Kidney epithelial cell (primary cell): ENCODE data around the gene OBI1. TPM values are rescaled to one million over a fixed set of nuclear protein-coding genes. Genes with fewer than 3 reads are reported as not detected.
"Not testable (repeated sequence)": the region's sequence is repeated elsewhere in the genome, so short reads cannot be mapped to it uniquely, and the experiment has no call there.

Experiments
- DNase-seq: peaks from one replicate; pipeline ENCODE4 v3.0.0-alpha.2; 2010; ENCODE audit warnings: low read depth
- H3K27me3 ChIP-seq: 2 replicates; pipeline ENCODE4 v1.6.0; 2011; ENCODE audit warnings: low read length; ENCODE audit not compliant: control insufficient read depth, insufficient read depth
- H3K36me3 ChIP-seq: 2 replicates; pipeline ENCODE4 v1.5.1; 2011; ENCODE audit warnings: low read length; ENCODE audit not compliant: control insufficient read depth, insufficient read depth
- H3K4me3 ChIP-seq: 2 replicates; pipeline ENCODE4 v1.5.1; 2011; ENCODE audit warnings: low read depth, mild to moderate bottlenecking, control low read depth, low read length
- total RNA-seq: library from RNA; depleted of rRNA; stranded (reverse); fragments of >200 nt; gene quantifications from 2 replicates; pipeline ENCODE4 v1.2.3, GENCODE V29; 2015
- TF ChIP-seq, protein P1 (sequence below): IDR thresholded peaks from 2 replicates; pipeline ENCODE4 v1.5.1; 2011; ENCODE audit warnings: mild to moderate bottlenecking, moderate library complexity, low read length, control low read depth, inconsistent platforms; ENCODE audit not compliant: insufficient read depth, poor library complexity, severe bottlenecking

Gene OBI1
- total RNA-seq, 1 donor from 2014 or later = 14.0 TPM

DNA sequence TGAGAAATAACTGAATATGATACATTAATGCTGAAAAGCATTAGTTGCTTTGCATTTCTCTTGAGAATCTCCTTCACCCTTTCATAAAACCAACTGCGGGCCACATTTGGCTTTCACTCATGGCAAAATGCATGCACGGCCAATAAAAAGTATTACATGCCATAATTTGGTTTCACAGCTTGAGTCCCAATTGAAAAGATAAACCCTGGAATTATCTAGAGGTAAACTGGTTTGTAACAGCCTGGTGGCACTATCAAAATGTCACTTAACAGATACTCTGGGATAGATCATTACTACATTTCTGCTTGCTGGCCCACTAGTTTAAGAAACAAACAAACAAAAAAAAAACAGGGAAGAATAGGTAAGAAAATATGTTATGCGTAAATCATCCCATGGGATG lies 3.9 kb downstream of the OBI1 start:
- no peak for DNase-seq
- Histone ChIP-seq H3K27me3 (no peaks in the 10 kb centered on the region), H3K36me3 (no peaks in the 10 kb centered on the region), H3K4me3 (no peak overlapping the region)
- TF ChIP-seq, protein P1, sequence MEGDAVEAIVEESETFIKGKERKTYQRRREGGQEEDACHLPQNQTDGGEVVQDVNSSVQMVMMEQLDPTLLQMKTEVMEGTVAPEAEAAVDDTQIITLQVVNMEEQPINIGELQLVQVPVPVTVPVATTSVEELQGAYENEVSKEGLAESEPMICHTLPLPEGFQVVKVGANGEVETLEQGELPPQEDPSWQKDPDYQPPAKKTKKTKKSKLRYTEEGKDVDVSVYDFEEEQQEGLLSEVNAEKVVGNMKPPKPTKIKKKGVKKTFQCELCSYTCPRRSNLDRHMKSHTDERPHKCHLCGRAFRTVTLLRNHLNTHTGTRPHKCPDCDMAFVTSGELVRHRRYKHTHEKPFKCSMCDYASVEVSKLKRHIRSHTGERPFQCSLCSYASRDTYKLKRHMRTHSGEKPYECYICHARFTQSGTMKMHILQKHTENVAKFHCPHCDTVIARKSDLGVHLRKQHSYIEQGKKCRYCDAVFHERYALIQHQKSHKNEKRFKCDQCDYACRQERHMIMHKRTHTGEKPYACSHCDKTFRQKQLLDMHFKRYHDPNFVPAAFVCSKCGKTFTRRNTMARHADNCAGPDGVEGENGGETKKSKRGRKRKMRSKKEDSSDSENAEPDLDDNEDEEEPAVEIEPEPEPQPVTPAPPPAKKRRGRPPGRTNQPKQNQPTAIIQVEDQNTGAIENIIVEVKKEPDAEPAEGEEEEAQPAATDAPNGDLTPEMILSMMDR = no peak

DNA sequence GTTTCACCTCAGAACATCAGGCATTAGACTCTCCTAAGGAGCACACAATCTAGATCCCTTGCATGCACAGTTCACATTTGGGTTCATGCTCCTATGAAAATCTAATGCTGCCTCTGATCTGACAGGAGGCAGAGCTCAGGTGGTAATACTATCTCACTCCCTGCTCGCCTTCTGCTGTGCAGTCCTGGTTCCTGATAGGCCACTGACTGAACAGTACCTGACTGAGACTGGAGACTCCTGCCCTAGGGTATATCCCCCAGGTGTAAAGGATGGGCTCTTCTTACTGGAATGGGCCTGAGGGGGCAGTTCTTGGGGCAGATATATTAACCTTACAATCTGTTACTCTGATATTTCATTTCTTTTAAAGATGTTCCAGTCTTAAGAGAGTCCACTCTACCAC lies 6.3 kb downstream of the OBI1 start:
- Histone ChIP-seq H3K36me3 (no peaks in the 10 kb centered on the region), H3K4me3 (no peak overlapping the region), H3K27me3 (no peaks in the 10 kb centered on the region)
- DNase-seq = no peak
- TF ChIP-seq, protein P1 = no peak

DNA sequence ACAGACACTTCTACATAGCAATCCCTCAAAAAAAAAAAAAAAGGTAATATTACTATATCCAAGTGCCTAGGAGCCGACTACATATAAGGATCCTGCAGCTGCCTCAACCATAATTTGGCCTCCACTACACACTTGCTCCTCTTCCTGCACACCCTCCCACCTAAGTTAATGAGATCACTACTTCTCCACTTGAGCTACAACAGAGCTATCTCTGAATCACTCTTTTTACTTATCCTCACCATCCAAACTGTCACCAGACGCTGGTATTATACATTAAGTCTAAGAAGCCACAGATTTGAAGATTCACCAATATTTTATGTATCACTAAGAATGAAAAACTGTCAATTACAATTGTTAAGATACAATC lies 8.3 kb downstream of the OBI1 start:
- Histone ChIP-seq H3K27me3 (no peaks in the 10 kb centered on the region), H3K36me3 (no peaks in the 10 kb centered on the region), H3K4me3 (no peak overlapping the region)
- TF ChIP-seq, protein P1 = no peak
- DNase-seq = no peak

DNA sequence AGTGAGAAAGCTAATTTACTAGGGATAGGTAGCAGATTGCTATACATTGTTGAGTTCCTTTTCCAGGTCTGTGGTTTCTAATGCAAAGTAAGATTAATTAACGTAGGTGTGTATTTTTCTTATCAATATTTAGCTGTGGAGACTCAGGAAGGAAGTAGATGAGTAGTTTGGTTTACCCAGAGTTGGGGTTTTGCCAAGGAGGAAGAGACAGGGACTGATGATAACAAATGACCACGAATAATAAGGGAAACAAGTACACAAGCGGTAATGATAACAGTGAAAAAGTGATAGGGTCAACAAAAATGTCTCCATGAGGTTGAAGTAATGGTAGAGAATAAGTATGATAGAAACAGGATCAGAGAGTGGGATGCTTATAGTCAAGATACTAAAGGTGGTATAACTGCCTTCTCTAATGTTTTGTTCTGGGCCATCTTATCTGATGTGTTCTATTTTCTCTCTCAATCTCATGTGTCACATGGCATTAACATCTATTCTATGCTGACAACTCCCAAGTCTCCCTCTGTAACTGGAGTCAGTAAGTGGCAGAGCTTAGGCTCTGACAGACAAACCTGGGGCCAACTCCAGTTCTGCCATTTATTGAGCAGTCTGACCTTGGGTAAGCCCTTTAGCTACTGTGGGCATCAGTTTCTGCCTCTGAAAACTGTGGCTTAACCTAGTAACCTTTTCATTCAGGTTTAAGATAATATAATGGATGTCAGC lies 8.8 kb downstream of the OBI1 start:
- DNase-seq = no peak
- no peaks in the 10 kb centered on the region for H3K36me3 ChIP-seq
- TF ChIP-seq, protein P1 = no peak
- H3K4me3 ChIP-seq = no peak overlapping the region
- no peaks in the 10 kb centered on the region for H3K27me3 ChIP-seq

DNA sequence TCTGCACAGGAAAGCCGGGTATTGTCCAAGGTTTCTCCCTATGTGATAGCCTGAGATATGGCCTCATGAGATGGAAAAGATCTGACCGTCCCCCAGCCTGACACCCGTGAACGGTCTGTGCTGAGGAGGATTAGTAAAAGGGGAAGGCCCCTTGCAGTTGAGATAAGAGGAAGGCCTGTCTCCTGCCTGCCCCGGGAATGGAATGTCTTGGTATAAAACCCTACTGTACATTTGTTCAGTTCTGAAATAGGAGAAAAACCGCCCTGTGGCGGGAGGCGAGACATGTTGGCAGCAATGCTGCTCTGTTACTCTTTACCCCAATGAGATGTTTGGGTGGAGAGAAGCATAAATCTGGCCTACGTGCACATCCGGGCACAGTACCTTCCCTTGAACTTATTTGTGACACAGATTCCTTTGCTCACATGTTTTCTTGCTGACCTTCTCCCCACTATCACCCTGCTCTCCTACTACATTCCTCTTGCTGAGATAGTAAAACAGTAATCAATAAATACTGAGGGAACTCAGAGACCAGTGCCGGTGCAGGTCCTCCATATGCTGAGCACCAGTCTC lies 11.8 kb downstream of the OBI1 start:
- H3K27me3 ChIP-seq, H3K36me3 ChIP-seq, H3K4me3 ChIP-seq, DNase-seq: not testable (repeated sequence)

DNA sequence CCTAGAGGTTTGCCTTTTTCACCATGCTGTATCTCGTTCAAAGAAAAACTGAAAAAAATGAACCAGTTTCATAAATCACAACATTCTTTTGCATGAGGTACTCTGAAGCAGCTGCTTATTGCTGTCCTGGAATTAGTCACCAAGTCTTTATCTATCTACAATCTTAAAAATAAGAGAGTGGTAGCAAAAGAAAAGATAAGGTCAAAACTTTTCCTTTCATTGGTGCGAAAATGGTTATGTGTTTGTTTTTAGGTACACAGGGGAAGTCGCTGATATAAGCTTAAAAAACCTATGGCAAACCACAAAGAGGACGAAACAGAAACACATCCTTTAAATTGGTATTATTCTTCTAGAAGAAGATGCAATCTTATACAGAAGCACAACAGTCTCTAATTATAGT lies 20.7 kb downstream of the OBI1 start:
- TF ChIP-seq, protein P1 = no peak
- H3K27me3 ChIP-seq = no peaks in the 10 kb centered on the region
- H3K36me3 ChIP-seq = no peaks in the 10 kb centered on the region
- DNase-seq = no peak
- no peak overlapping the region for H3K4me3 ChIP-seq
